Natural killer cell treated with Interleukin-12 subunit alpha and Interleukin-12 subunit beta and Interleukin-15 and Interleukin-18, amount 100 ng/mL, for 72 hours (primary cell): ENCODE data around the gene DCP1A. TPM values are rescaled to one million over a fixed set of nuclear protein-coding genes. Genes with fewer than 3 reads are reported as not detected.
"Not testable (repeated sequence)": the region's sequence is repeated elsewhere in the genome, so short reads cannot be mapped to it uniquely, and the experiment has no call there.

Experiments used
- ATAC-seq, 2 donors: fragments of 150-1000 bp; cut with Tn5 transposase in 1 of 2; sonication (Bioruptor Pico), chemical (Tn5 transposase) in 1 of 2; 2 replicates each; pipeline ENCODE4 v1.10.0; 2021
- DNase-seq: peaks from one replicate; pipeline ENCODE4 v3.0.0; 2022; ENCODE audit warnings: low spot score
- H3K27ac Mint-ChIP-seq, 2 donors: 1 replicate in 1 of 2; 2 replicates in 1 of 2; pipeline ENCODE4 v1.8.0; 2022; ENCODE audit warnings: mixed read lengths in 2 of 2, mild to moderate bottlenecking in 1 of 2, moderate library complexity in 1 of 2
- H3K27me3 Mint-ChIP-seq, 2 donors: 1 replicate in 1 of 2; 2 replicates in 1 of 2; pipeline ENCODE4 v1.8.0; 2022; ENCODE audit warnings: mixed read lengths in 2 of 2
- H3K36me3 Mint-ChIP-seq: one replicate; pipeline ENCODE4 v1.8.0; 2022; ENCODE audit warnings: mixed read lengths
- H3K4me1 Mint-ChIP-seq, 2 donors: 1 replicate in 1 of 2; 2 replicates in 1 of 2; pipeline ENCODE4 v1.8.0; 2022; ENCODE audit warnings: low read depth in 2 of 2, mixed read lengths in 2 of 2, mild to moderate bottlenecking in 1 of 2
- H3K4me3 Mint-ChIP-seq: one replicate; pipeline ENCODE4 v1.8.0; 2022; ENCODE audit warnings: mixed read lengths
- H3K9me3 Mint-ChIP-seq: 2 replicates; pipeline ENCODE4 v1.8.0; 2022; ENCODE audit warnings: mixed read lengths
- total RNA-seq, 2 donors: library from RNA; stranded (reverse); gene quantifications; one replicate each; pipeline ENCODE4 v1.2.3, GENCODE V29; 2022

DCP1A gene
- total RNA-seq = 10 to 100 TPM; 28.3 to 31.1 TPM

DNA sequence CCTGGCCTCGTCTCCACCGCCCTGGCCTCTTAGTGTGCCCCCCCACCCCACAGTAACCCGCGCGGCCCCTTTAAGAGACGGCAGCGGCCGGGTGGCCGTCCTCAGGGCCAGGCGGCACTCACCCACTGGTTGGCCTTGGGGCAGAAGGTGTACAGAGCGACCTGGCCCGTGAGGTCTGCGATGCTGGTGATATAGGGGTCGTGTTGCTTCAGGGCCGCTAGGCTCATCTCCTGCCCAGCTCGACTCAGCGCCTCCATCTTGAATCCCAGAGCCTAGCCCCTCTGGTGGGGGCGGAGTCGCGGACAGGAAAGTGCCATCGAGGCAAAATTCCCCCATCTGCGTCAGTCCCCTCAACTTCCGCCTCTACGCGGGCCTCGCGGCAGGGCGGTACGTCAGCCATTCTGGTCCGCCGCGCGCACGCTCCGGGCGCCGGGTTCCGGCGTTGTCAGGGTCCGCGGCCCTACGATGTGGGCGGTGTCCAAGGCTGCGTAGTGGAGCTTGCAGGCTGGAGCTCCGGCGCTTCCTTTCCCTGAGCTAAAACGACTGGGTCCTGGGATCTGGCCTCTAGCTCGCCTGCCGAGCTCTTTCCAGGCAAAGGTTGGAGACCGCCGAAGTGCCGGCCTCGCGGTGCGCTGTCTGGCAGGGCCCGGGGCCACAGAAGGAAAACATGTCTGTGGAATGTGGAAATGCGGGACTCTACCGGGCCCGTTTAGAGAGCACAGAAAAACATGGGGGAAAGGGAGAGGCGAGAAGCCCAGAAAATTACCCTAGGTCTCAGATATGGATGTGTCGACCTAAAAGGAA lies at the start of gene DCP1A:
TSS of gene DCP1A (minus strand) at position 283 of the 804 bp plus-strand sequence. CDS start at position 257, 26 bp downstream.
- ATAC-seq = peak; percentile 99 to 100
- peak within 1 kb of the TSS; percentile 96 to 97 for H3K27ac Mint-ChIP-seq

GRCh38 chr3:53384465-53385423 lies 37.4 kb upstream of the DCP1A start:
- no peak overlapping the region for H3K4me3 Mint-ChIP-seq
- no peaks in the 10 kb centered on the region for H3K4me1 Mint-ChIP-seq
- H3K9me3 Mint-ChIP-seq = no peaks in the 10 kb centered on the region
- no peak for DNase-seq
- no peaks in the 10 kb centered on the region for H3K36me3 Mint-ChIP-seq
- no peak for ATAC-seq
- H3K27me3 Mint-ChIP-seq = peaks cover 25 to 35% of the 10 kb centered on the region in 2 donors
- no peak overlapping the region for H3K27ac Mint-ChIP-seq

More for the DNA sequence above, at the start of gene DCP1A:
- Mint-ChIP-seq H3K4me1 (peaks cover 13 to 37% of the 10 kb centered on the region in 2 donors), H3K9me3 (no peaks in the 10 kb centered on the region), H3K27me3 (no peaks in the 10 kb centered on the region), H3K36me3 (peaks cover 10% of the 10 kb centered on the region), H3K4me3 (peak within 1 kb of the TSS; percentile 96)
- DNase-seq = peak; percentile 97

- Mint-ChIP-seq H3K9me3 (no peaks in the 10 kb centered on the region), H3K4me3 (no peak overlapping the region), H3K27me3 (peaks cover 25 to 45% of the 10 kb centered on the region in 2 donors), H3K36me3 (no peaks in the 10 kb centered on the region), H3K4me1 (no peaks in the 10 kb centered on the region), H3K27ac (no peak overlapping the region)
- DNase-seq (no peak), ATAC-seq (no peak)
Measured at GRCh38 chr3:53382106-53382505, 34.8 kb upstream of the DCP1A start.

DNA sequence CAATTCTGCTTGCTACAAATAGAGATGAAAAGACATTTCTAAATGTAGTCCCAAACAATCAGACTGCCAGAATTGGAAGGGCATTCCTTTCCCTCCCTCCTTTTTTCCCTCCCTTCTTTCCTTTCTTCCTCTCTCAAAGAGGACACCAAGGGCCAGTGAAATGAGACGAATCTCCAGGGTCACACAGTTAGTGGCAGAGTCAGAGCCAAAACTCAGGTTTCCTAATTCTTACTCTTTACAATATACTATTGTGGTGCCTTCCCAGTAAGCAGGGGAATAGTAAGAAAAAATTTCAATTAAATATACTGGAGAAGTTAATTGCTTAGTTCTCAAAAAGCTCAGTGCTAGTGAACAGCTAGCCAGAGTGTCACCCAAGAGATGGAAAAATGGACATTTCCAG lies 33.0 kb upstream of the DCP1A start:
- Mint-ChIP-seq H3K4me1 (no peaks in the 10 kb centered on the region), H3K4me3 (no peak overlapping the region), H3K27me3 (peaks cover 19 to 34% of the 10 kb centered on the region in 2 donors), H3K36me3 (no peaks in the 10 kb centered on the region), H3K27ac (no peak overlapping the region), H3K9me3 (no peaks in the 10 kb centered on the region)
- no peak for ATAC-seq
- no peak for DNase-seq

DNA sequence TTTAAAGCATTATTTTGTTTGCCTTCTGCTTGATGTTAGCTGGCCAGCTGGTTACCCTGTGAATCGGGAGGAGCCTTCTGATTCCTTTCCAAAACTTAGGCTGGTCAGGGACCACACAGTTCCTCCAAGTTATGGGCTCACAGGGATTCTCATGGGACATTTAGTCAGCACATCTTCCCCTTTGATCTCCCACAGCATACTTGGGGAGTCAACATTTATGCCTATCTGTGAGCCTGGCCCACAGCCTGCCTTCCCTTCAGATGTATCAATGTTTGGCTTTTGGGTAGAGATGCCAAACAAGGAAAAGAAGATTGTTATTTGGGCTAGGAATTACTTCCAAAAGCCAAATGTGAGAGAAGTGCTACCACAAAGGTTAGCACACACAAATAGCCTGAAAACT lies 32.6 kb upstream of the DCP1A start:
- Mint-ChIP-seq H3K36me3 (no peaks in the 10 kb centered on the region), H3K27me3 (peaks cover 18 to 30% of the 10 kb centered on the region in 2 donors), H3K4me1 (no peaks in the 10 kb centered on the region), H3K4me3 (no peak overlapping the region), H3K9me3 (no peaks in the 10 kb centered on the region), H3K27ac (no peak overlapping the region)
- ATAC-seq (no peak), DNase-seq (no peak)

GRCh38 chr3:53377794-53378193 lies 30.5 kb upstream of the DCP1A start:
- H3K4me1 Mint-ChIP-seq = no peaks in the 10 kb centered on the region
- H3K27me3 Mint-ChIP-seq = peaks cover 19 to 29% of the 10 kb centered on the region in 2 donors

DNA sequence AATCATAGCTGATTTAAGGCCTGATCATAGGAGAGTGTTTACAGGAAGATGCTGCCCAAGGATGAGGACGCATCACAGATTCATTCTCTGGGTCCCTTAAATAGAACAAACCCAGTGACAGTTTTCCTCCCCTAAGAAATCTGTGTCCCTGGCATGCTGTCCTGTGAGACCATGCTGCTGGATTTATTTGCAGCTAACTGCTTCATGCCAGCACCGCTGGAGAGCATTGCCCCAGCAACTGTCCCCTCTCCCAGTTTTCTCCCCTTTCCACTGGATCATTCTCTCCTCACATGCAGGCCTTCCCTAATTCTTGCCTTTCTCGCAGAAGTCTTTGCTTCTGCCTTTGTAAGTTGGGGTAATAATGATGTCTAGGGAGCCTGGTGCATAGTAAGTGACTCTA lies 29.3 kb upstream of the DCP1A start:
- Mint-ChIP-seq H3K4me1 (no peaks in the 10 kb centered on the region), H3K36me3 (no peaks in the 10 kb centered on the region), H3K27ac (no peak overlapping the region), H3K9me3 (no peaks in the 10 kb centered on the region), H3K4me3 (no peak overlapping the region), H3K27me3 (peaks cover 14 to 36% of the 10 kb centered on the region in 2 donors)
- ATAC-seq (no peak), DNase-seq (no peak)

More at GRCh38 chr3:53377794-53378193, 30.5 kb upstream of the DCP1A start:
- Mint-ChIP-seq H3K4me3 (no peak overlapping the region), H3K9me3 (no peaks in the 10 kb centered on the region), H3K27ac (no peak overlapping the region), H3K36me3 (no peaks in the 10 kb centered on the region)
- no peak for DNase-seq
- no peak for ATAC-seq

GRCh38 chr3:53375019-53375418 lies 27.7 kb upstream of the DCP1A start:
- Mint-ChIP-seq H3K27me3 (peaks cover 17 to 33% of the 10 kb centered on the region in 2 donors), H3K4me3 (no peak overlapping the region), H3K36me3 (no peaks in the 10 kb centered on the region), H3K27ac (no peak overlapping the region), H3K4me1 (no peaks in the 10 kb centered on the region), H3K9me3 (no peaks in the 10 kb centered on the region)
- DNase-seq (no peak), ATAC-seq (peak; percentile 62 to 77)

DNA sequence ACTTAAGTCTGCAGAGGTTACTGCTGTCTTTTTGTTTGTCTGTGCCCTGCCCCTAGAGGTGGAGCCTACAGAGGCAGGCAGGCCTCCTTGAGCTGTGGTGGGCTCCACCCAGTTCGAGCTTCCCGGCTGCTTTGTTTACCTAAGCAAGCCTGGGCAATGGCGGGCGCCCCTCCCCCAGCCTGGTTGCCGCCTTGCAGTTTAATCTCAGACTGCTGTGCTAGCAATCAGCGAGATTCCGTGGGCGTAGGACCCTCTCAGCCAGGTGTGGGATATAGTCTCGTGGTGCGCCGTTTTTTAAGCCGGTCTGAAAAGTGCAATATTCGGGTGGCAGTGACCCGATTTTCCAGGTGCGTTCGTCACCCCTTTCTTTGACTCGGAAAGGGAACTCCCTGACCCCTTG lies 23.4 kb upstream of the DCP1A start:
- not testable (repeated sequence) for H3K27me3 Mint-ChIP-seq, H3K36me3 Mint-ChIP-seq, ATAC-seq, H3K27ac Mint-ChIP-seq, DNase-seq, H3K4me1 Mint-ChIP-seq, H3K4me3 Mint-ChIP-seq, H3K9me3 Mint-ChIP-seq

GRCh38 chr3:53361852-53362251 lies 14.5 kb upstream of the DCP1A start:
- Mint-ChIP-seq H3K4me3 (no peak overlapping the region), H3K9me3 (no peaks in the 10 kb centered on the region), H3K4me1 (no peaks in the 10 kb centered on the region), H3K27me3 (peaks cover 5 to 8% of the 10 kb centered on the region in 2 donors), H3K27ac (no peak overlapping the region), H3K36me3 (no peaks in the 10 kb centered on the region)
- ATAC-seq = peak in 1 of 2 donors; percentile 76
- no peak for DNase-seq

- Mint-ChIP-seq H3K9me3 (no peaks in the 10 kb centered on the region), H3K4me1 (peaks cover 0 to 6% of the 10 kb centered on the region in 2 donors), H3K4me3 (no peak overlapping the region), H3K36me3 (no peaks in the 10 kb centered on the region), H3K27me3 (peaks cover 2 to 8% of the 10 kb centered on the region in 2 donors), H3K27ac (no peak overlapping the region)
- ATAC-seq (no peak), DNase-seq (no peak)
Measured at GRCh38 chr3:53357458-53357857, 10.1 kb upstream of the DCP1A start.

DNA sequence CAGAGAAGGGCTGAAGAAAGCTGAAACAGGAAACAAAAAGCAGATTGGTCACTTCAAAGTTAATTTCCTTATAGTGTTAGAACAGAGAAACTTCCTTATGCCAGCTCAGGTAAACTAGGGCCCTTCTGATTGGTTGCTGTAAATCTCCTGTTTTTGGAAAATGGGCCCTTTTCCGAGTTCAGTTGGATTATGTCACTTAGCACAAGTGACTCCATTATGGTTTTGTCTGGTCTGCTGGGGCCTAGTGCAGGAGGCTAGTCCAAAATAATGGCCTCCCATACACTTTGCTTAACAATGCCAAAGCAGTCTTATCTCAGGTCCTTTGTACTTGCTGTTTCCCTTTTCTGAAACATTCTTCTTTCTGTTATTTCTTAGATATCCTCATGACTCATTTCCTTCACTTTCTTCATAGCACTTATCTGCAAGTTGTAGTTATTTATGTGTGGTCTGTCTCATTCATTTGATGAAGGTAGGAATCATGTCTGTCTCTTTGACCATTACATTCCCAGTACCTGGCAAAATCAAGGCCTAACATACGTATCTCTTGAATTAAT lies 7.7 kb upstream of the DCP1A start:
- peak overlapping the region in 1 of 2 donors; percentile 10 for H3K27ac Mint-ChIP-seq
- ATAC-seq (no peak), DNase-seq (no peak)
- H3K27me3 Mint-ChIP-seq = peaks cover 2 to 8% of the 10 kb centered on the region in 2 donors
- no peaks in the 10 kb centered on the region for H3K9me3 Mint-ChIP-seq
- no peak overlapping the region for H3K4me3 Mint-ChIP-seq
- H3K4me1 Mint-ChIP-seq = peaks cover 0 to 6% of the 10 kb centered on the region in 2 donors
- no peaks in the 10 kb centered on the region for H3K36me3 Mint-ChIP-seq

- Mint-ChIP-seq H3K36me3 (no peaks in the 10 kb centered on the region), H3K27ac (no peak overlapping the region), H3K4me3 (no peak overlapping the region), H3K4me1 (peaks cover 0 to 6% of the 10 kb centered on the region in 2 donors), H3K27me3 (no peaks in the 10 kb centered on the region), H3K9me3 (no peaks in the 10 kb centered on the region)
- ATAC-seq (no peak), DNase-seq (no peak)
Measured at GRCh38 chr3:53353202-53353601, 5.9 kb upstream of the DCP1A start.
